Uterus (tissue), 2 donors: Measurements from ENCODE around the gene HEATR5A.

Experiments used
- CTCF ChIP-seq, 4 experiments: fragments of 200-600 bp in 2 of 4; fragments of 450-650 bp in 2 of 4; sonication (generic) in 2 of 4; IDR thresholded peaks; one replicate each; pipeline ENCODE4 v1.5.1; 2016 to 2019; ENCODE audit warnings: antibody characterized with exemption in 4 of 4, mild to moderate bottlenecking in 2 of 4, moderate library complexity in 1 of 4
- POLR2A ChIP-seq, 2 donors: fragments of 450-650 bp; IDR thresholded peaks; one replicate each; pipeline ENCODE4 v1.6.1; 2016; ENCODE audit warnings: antibody characterized with exemption in 2 of 2, mild to moderate bottlenecking in 1 of 2, moderate library complexity in 1 of 2

- TF ChIP-seq CTCF (IDR thresholded peaks at IDR 0.05) (no peak), POLR2A (IDR thresholded peaks at IDR 0.05) (no peak)
Observed at GRCh38 chr14:31270196-31270772, 150.1 kb downstream of the HEATR5A start.
